Measurements from ENCODE around the gene AP2M1. TPM values are rescaled to one million over a fixed set of nuclear protein-coding genes. Genes with fewer than 3 reads are reported as not detected.

Gene AP2M1
- total and polyA plus RNA-seq, 2 of the 13 experiments (the other 11 are each of a cell fraction or from before 2014, with no cell fraction given): 126 to 146 TPM

DNA sequence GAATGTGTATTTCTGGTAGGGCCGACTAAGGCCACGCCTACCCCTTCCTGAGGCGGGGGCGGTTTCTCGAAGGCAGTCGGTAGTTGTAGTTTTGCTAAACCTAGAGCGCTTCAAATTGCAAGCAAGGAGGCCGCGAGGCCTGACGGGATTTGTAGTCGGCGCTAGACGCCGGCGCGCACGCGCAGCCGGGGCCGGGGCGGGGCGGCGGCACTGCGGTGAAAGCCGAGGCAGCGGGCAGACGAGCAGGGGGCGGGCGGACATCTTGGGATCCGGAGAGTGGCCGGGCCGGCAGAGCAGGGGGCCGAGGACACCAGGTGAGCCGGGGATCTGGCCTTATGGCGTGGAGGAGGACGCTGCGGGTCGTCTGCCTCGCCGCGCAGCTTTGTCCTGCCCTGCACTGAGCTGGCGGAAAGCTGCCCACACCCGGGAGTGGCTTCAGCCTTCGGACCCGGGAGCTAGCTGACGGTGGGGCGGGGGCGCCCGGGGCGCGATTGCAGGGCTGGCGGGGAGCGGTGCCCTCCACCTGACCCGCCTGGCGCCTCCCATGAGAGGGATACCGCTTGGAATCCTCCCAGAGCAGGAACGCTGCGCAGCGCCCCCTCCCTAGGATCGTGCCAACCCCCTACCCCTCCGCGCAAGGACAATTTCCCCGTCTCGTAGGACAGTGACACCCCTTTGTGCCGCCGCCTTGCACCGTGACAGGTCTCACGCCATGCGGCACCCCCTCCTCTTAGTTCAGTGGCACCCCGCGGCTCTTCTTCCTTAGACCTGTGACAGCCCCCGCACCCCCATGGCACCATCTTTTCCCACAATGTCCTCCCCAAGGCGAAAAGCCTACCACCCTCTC is at the start of gene AP2M1 (continued):
- TF ChIP-seq GFI1 (CRISPR knock-in tag; IDR thresholded peaks at IDR 0.05; ENCODE audit: borderline replicate concordance) (no peak), NFKB2 (CRISPR knock-in tag; IDR thresholded peaks at IDR 0.05; ENCODE audit: borderline replicate concordance) (peak; percentile 72; the same call in 1 of the 2 replicates), ZNF775 (CRISPR knock-in tag; IDR thresholded peaks at IDR 0.05; ENCODE audit: borderline replicate concordance) (no peak), ZNF567 (CRISPR knock-in tag; IDR thresholded peaks at IDR 0.05; ENCODE audit: borderline replicate concordance) (no peak), ZNF607 (CRISPR knock-in tag; IDR thresholded peaks at IDR 0.05; ENCODE audit: borderline replicate concordance) (no peak), ELF4 (CRISPR knock-in tag; IDR thresholded peaks at IDR 0.05; ENCODE audit: borderline replicate concordance) (peak; percentile 57; the same call in 1 of the 2 replicates), FOXM1 (CRISPR knock-in tag; IDR thresholded peaks at IDR 0.05) (no peak), ZFY (CRISPR knock-in tag; IDR thresholded peaks at IDR 0.05) (peak; percentile 67), AGO1 (IDR thresholded peaks at IDR 0.05; ENCODE audit: low read depth, low read length, poor library complexity, severe bottlenecking) (peak; percentile 49), HES4 (CRISPR knock-in tag; IDR thresholded peaks at IDR 0.05; ENCODE audit: borderline replicate concordance) (peak; percentile 69; the same call in 1 of the 2 replicates), NBN (conservative IDR thresholded peaks at IDR 0.05) (no peak), CENPBD1 (CRISPR knock-in tag; IDR thresholded peaks at IDR 0.05; ENCODE audit: borderline replicate concordance, low read depth) (no peak), SIN3B (IDR thresholded peaks at IDR 0.05; ENCODE audit: low read length) (no peak), ZNF446 (CRISPR knock-in tag; IDR thresholded peaks at IDR 0.05) (no peak), GMEB2 (CRISPR knock-in tag; IDR thresholded peaks at IDR 0.05; ENCODE audit: low read depth) (peak; percentile 45; the same call in 1 of the 2 replicates), NFATC3 (CRISPR knock-in tag; IDR thresholded peaks at IDR 0.05) (no peak), YY1 (IDR thresholded peaks at IDR 0.05; ENCODE audit: insufficient read depth, insufficient replicate concordance, low read depth, low read length) (peak; percentile 93), ZNF382 (CRISPR knock-in tag; IDR thresholded peaks at IDR 0.05; ENCODE audit: borderline replicate concordance) (no peak), CREBL2 (CRISPR knock-in tag; IDR thresholded peaks at IDR 0.05; ENCODE audit: borderline replicate concordance) (0 out of 2 replicates have a peak, but pooled peaks have one; percentile 59), PLRG1 (conservative IDR thresholded peaks at IDR 0.05) (no peak), ZNF230 (CRISPR knock-in tag; IDR thresholded peaks at IDR 0.05) (peak; percentile 30; the same call in 1 of the 2 replicates)
- TF ChIP-seq, protein P1, sequence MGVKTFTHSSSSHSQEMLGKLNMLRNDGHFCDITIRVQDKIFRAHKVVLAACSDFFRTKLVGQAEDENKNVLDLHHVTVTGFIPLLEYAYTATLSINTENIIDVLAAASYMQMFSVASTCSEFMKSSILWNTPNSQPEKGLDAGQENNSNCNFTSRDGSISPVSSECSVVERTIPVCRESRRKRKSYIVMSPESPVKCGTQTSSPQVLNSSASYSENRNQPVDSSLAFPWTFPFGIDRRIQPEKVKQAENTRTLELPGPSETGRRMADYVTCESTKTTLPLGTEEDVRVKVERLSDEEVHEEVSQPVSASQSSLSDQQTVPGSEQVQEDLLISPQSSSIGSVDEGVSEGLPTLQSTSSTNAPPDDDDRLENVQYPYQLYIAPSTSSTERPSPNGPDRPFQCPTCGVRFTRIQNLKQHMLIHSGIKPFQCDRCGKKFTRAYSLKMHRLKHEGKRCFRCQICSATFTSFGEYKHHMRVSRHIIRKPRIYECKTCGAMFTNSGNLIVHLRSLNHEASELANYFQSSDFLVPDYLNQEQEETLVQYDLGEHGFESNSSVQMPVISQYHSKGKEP (CRISPR knock-in tag; IDR thresholded peaks at IDR 0.05): 0 out of 2 replicates have a peak, but pooled peaks have one; percentile 61
- TF ChIP-seq, protein P2, sequence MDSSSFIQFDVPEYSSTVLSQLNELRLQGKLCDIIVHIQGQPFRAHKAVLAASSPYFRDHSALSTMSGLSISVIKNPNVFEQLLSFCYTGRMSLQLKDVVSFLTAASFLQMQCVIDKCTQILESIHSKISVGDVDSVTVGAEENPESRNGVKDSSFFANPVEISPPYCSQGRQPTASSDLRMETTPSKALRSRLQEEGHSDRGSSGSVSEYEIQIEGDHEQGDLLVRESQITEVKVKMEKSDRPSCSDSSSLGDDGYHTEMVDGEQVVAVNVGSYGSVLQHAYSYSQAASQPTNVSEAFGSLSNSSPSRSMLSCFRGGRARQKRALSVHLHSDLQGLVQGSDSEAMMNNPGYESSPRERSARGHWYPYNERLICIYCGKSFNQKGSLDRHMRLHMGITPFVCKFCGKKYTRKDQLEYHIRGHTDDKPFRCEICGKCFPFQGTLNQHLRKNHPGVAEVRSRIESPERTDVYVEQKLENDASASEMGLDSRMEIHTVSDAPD (CRISPR knock-in tag; IDR thresholded peaks at IDR 0.05): no peak
- TF ChIP-seq, protein P3, sequence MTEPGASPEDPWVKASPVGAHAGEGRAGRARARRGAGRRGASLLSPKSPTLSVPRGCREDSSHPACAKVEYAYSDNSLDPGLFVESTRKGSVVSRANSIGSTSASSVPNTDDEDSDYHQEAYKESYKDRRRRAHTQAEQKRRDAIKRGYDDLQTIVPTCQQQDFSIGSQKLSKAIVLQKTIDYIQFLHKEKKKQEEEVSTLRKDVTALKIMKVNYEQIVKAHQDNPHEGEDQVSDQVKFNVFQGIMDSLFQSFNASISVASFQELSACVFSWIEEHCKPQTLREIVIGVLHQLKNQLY (CRISPR knock-in tag; IDR thresholded peaks at IDR 0.05): no peak
